Natural killer cell (primary cell): ENCODE results near the gene FAM13A. TPM values are rescaled to one million over a fixed set of nuclear protein-coding genes. Genes with fewer than 3 reads are reported as not detected.
"Not testable (repeated sequence)": the region's sequence is repeated elsewhere in the genome, so short reads cannot be mapped to it uniquely, and the experiment has no call there.

Source experiments
- ATAC-seq, 3 donors: fragments of 150-1000 bp in 2 of 3; fragments of 200-7000 bp in 1 of 3; cut with Tn5 transposase; 1 replicate in 1 of 3; 2 replicates in 2 of 3; pipeline ENCODE4 v1.10.0; 2021; ENCODE audit warnings: mild to moderate bottlenecking in 2 of 3, moderate library complexity in 2 of 3
- DNase-seq, 2 donors: peaks; one replicate each; pipeline versions ENCODE4 v3.0.0 to v3.0.0-alpha.2; 2013 to 2021; ENCODE audit warnings: mixed read lengths in 1 of 2
- H3K27ac ChIP-seq: one replicate; pipeline ENCODE4 v1.5.1; 2013; ENCODE audit warnings: mild to moderate bottlenecking, low read length
- H3K27me3 ChIP-seq: one replicate; pipeline ENCODE4 v1.6.1; 2013; ENCODE audit warnings: low read length; ENCODE audit not compliant: control insufficient read depth, insufficient read depth
- H3K36me3 ChIP-seq: one replicate; pipeline ENCODE4 v1.6.1; 2013; ENCODE audit warnings: low read length; ENCODE audit not compliant: control insufficient read depth, insufficient read depth
- H3K4me1 ChIP-seq: one replicate; pipeline ENCODE4 v1.6.1; 2013; ENCODE audit warnings: low read length; ENCODE audit not compliant: control insufficient read depth, insufficient read depth
- H3K4me3 ChIP-seq: one replicate; pipeline ENCODE4 v1.5.1; 2013; ENCODE audit warnings: low read length
- H3K9me3 ChIP-seq: one replicate; pipeline ENCODE4 v1.6.1; 2013; ENCODE audit warnings: low read length; ENCODE audit not compliant: control insufficient read depth, insufficient read depth
- H3K27ac Mint-ChIP-seq, 2 donors: one replicate each; pipeline ENCODE4 v1.8.0; 2022; ENCODE audit warnings: mild to moderate bottlenecking in 2 of 2, mixed read lengths in 2 of 2, moderate library complexity in 1 of 2
- H3K27me3 Mint-ChIP-seq, 2 donors: one replicate each; pipeline ENCODE4 v1.8.0; 2022; ENCODE audit warnings: low read depth in 2 of 2, mixed read lengths in 2 of 2
- H3K36me3 Mint-ChIP-seq: one replicate; pipeline ENCODE4 v1.8.0; 2022; ENCODE audit warnings: mixed read lengths
- H3K4me1 Mint-ChIP-seq, 2 donors: one replicate each; pipeline ENCODE4 v1.8.0; 2022; ENCODE audit warnings: mixed read lengths in 2 of 2
- H3K4me3 Mint-ChIP-seq: one replicate; pipeline ENCODE4 v1.8.0; 2022; ENCODE audit warnings: mild to moderate bottlenecking, moderate library complexity, mixed read lengths
- H3K9me3 Mint-ChIP-seq, 2 donors: one replicate each; pipeline ENCODE4 v1.8.0; 2022; ENCODE audit warnings: mixed read lengths in 2 of 2
- CTCF ChIP-seq: fragments of 200-600 bp; IDR thresholded peaks from one replicate; pipeline ENCODE4 v1.8.0; 2022; ENCODE audit warnings: antibody characterized with exemption
- WGBS: methylation state at CpG from one replicate; pipeline ENCODE4 v1.1.7; 2013; ENCODE audit warnings: missing lambda C conversion rate; ENCODE audit not compliant: insufficient coverage; 5-methylcytosine and 5-hydroxymethylcytosine counted together
- intact Hi-C: fragments of 100-400 bp; cut with micrococcal nuclease; formaldehyde crosslinking; loops from one replicate; pipeline ENCODE4 v1.14.2; 2022
- total RNA-seq, 4 donors: library from RNA; stranded (reverse); fragments of 120-200 nt in 1 of 4; gene quantifications; one replicate each; pipeline versions ENCODE4 v1.2.3 to v1.2.4, GENCODE V29; 2013 to 2022

The FAM13A gene
- total RNA-seq, 3 donors from 2014 or later (not counting 1 experiment from before 2014, with no cell fraction given): 8.8 to 10.0 (median 8.9) TPM

- H3K36me3 Mint-ChIP-seq: no peaks in the 10 kb centered on the region
- no peak overlapping the region for H3K27ac Mint-ChIP-seq
- H3K4me1 Mint-ChIP-seq: no peaks in the 10 kb centered on the region
These were observed 165.3 kb downstream of the FAM13A start for GRCh38 chr4:88891636-88892035.

GRCh38 chr4:88887409-88887808 is 169.6 kb downstream of the FAM13A start:
- intact Hi-C loops, H3K36me3 Mint-ChIP-seq, H3K27ac ChIP-seq: not testable (repeated sequence)

More at GRCh38 chr4:88891636-88892035, 165.3 kb downstream of the FAM13A start:
- Histone ChIP-seq H3K36me3 (no peaks in the 10 kb centered on the region), H3K4me3 (no peak overlapping the region), H3K4me1 (no peaks in the 10 kb centered on the region), H3K9me3 (no peaks in the 10 kb centered on the region), H3K27me3 (no peaks in the 10 kb centered on the region), H3K27ac (no peak overlapping the region)
- H3K27me3 Mint-ChIP-seq: no peaks in the 10 kb centered on the region
- no peaks in the 10 kb centered on the region for H3K9me3 Mint-ChIP-seq
- TF ChIP-seq CTCF: no peak
- DNase-seq (no peak), ATAC-seq (no peak)
- no peak overlapping the region for H3K4me3 Mint-ChIP-seq
- 89% methylated on average over 1 of the region's 1 CpG for WGBS
- intact Hi-C loops: no loop called here

GRCh38 chr4:88881227-88881569 is 175.8 kb downstream of the FAM13A start:
- H3K4me3 Mint-ChIP-seq: no peak overlapping the region

More at GRCh38 chr4:88887409-88887808, 169.6 kb downstream of the FAM13A start:
- H3K27ac Mint-ChIP-seq, H3K36me3 ChIP-seq, H3K27me3 Mint-ChIP-seq, H3K4me1 ChIP-seq, H3K9me3 Mint-ChIP-seq, H3K4me3 ChIP-seq, H3K27me3 ChIP-seq, H3K9me3 ChIP-seq, H3K4me3 Mint-ChIP-seq, ATAC-seq, DNase-seq, H3K4me1 Mint-ChIP-seq: not testable (repeated sequence)
- 85% methylated on average over 3 of the region's 3 CpGs for WGBS

DNA sequence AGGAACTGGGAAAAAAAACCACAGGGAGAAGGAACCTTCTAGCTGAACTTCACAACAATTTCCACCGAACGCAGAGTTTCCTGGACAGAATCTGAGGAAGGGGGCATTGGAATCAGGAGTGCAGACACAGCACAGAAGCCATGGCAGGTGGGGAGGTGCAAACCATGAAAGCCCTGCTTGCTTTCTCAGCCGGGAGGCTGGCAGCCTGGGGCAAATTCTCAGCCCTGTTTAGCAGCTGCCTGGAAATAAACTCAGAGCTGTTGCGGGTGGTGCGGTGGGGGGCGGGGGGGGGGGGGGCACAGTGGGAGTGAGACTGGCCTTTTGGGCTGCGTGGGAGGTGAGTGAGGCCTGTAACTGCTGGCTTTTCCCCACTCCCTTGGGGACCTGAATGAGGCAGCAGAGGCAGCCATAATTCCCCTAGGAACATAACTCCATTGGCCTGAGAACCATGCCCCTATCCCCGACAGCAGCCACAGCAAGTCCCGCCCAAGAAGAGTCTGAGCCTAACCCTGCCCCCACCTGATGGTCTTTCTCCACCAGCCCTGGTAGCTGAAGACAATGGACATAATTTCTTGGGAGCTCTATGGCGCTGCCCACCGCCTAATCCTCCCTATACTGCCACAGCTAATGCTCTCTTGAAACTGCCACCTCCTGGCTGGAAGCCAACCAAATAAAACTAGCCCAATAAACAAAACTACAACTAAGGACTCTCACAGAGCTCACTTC is 176.3 kb downstream of the FAM13A start:
- TF ChIP-seq CTCF: no peak
- no peak for DNase-seq
- no peak overlapping the region for H3K27ac ChIP-seq
- ATAC-seq: no peak
- Mint-ChIP-seq H3K4me3 (no peak overlapping the region), H3K27me3 (peaks cover 4 to 9% of the 10 kb centered on the region in 2 donors), H3K27ac (no peak overlapping the region), H3K4me1 (no peaks in the 10 kb centered on the region), H3K36me3 (no peaks in the 10 kb centered on the region), H3K9me3 (no peaks in the 10 kb centered on the region)
- no peak overlapping the region for H3K4me3 ChIP-seq
- no peaks in the 10 kb centered on the region for H3K4me1 ChIP-seq
- WGBS: 93% methylated on average over 9 of the region's 11 CpGs
- intact Hi-C loops: no loop called here
- no peaks in the 10 kb centered on the region for H3K9me3 ChIP-seq
- no peaks in the 10 kb centered on the region for H3K36me3 ChIP-seq
- H3K27me3 ChIP-seq: no peaks in the 10 kb centered on the region

More at GRCh38 chr4:88881227-88881569, 175.8 kb downstream of the FAM13A start:
- DNase-seq (no peak), ATAC-seq (no peak)
- Mint-ChIP-seq H3K27ac (no peak overlapping the region), H3K9me3 (no peaks in the 10 kb centered on the region), H3K4me1 (no peaks in the 10 kb centered on the region), H3K27me3 (peaks cover 4 to 9% of the 10 kb centered on the region in 2 donors), H3K36me3 (no peaks in the 10 kb centered on the region)
- 53% methylated on average over 2 of the region's 2 CpGs for WGBS
- Histone ChIP-seq H3K9me3 (no peaks in the 10 kb centered on the region), H3K27me3 (no peaks in the 10 kb centered on the region), H3K27ac (no peak overlapping the region), H3K36me3 (no peaks in the 10 kb centered on the region), H3K4me1 (no peaks in the 10 kb centered on the region), H3K4me3 (no peak overlapping the region)
- no peak for TF ChIP-seq CTCF
- intact Hi-C loops: no loop called here
